A549 (cell line): ENCODE measurements around the gene FAM217B. TPM values are rescaled to one million over a fixed set of nuclear protein-coding genes. Genes with fewer than 3 reads are reported as not detected.

Source experiments
- ATAC-seq, 2 experiments: fragments of 200-7000 bp in 1 of 2; fragments of >200 bp in 1 of 2; cut with Nextera tagmentation in 1 of 2; cut with Tn5 transposase in 1 of 2; 3 replicates each; pipeline versions ENCODE4 v1.8.0 to v1.9.1; 2018 to 2020; ENCODE audit warnings: mild to moderate bottlenecking in 1 of 2, moderate library complexity in 1 of 2
- CTCF ChIA-PET: fragments of 300-600 bp; sonication (Branson Sonifier 250); formaldehyde crosslinking; extraction: SDS; loops from one replicate; lab custom pipeline; 2021; ENCODE audit warnings: antibody characterized with exemption, inconsistent platforms; lab: Yijun Ruan, JAX
- POLR2A ChIA-PET: fragments of 350-600 bp; formaldehyde crosslinking; extraction: SDS; loops from one replicate; lab custom pipeline; 2021; ENCODE audit warnings: antibody characterized with exemption, inconsistent platforms; lab: Yijun Ruan, JAX
- DNase-seq, 2 experiments: peaks; one replicate each; pipeline versions ENCODE4 v3.0.0 to v3.0.0-alpha.2; 2011 to 2016; ENCODE audit warnings: low read depth in 1 of 2, low spot score in 1 of 2
- FAIRE-seq: peaks from 2 replicates; lab custom pipeline; 2011; peaks lifted over from hg19 to GRCh38; lab: Jason Lieb, UNC
- H3K27ac ChIP-seq, 2 experiments: fragments of >200 bp; sonication (Bioruptor Twin); formaldehyde crosslinking; 3 replicates each; pipeline ENCODE4 v1.5.1; 2016 to 2017
- H3K4me1 ChIP-seq: fragments of >200 bp; sonication (Bioruptor Twin); formaldehyde crosslinking; 3 replicates; pipeline ENCODE4 v1.6.1; 2016
- H3K4me2 ChIP-seq: fragments of >200 bp; sonication (Bioruptor Twin); formaldehyde crosslinking; 3 replicates; pipeline ENCODE4 v1.6.1; 2016
- H3K4me3 ChIP-seq: fragments of >200 bp; sonication (Bioruptor Twin); formaldehyde crosslinking; 3 replicates; pipeline ENCODE4 v1.5.1; 2016
- H3K9me3 ChIP-seq: fragments of >200 bp; sonication (Bioruptor Twin); formaldehyde crosslinking; 3 replicates; pipeline ENCODE4 v1.6.1; 2016
- E2F6 ChIP-seq: IDR thresholded peaks from 2 replicates; pipeline ENCODE4 v1.6.1; 2012; ENCODE audit warnings: low read depth, borderline replicate concordance
- EHMT2 ChIP-seq: fragments of 200-600 bp; sonication (generic); IDR thresholded peaks from 2 replicates; pipeline ENCODE4 v1.6.1; 2016; ENCODE audit warnings: antibody characterized with exemption, low read depth, mild to moderate bottlenecking, moderate library complexity
- FOSB ChIP-seq: fragments of 250-450 bp; sonication (Bioruptor Pico); IDR thresholded peaks from 2 replicates; pipeline ENCODE4 v1.5.0; 2020; ENCODE audit warnings: mild to moderate bottlenecking, moderate library complexity
- JUNB ChIP-seq: fragments of >200 bp; sonication (Bioruptor Twin); formaldehyde crosslinking; IDR thresholded peaks from 2 replicates; pipeline ENCODE4 v1.6.1; 2016
- MAFK ChIP-seq: fragments of 450-650 bp; IDR thresholded peaks from 2 replicates; pipeline ENCODE4 v1.6.1; 2014; ENCODE audit not compliant: partially characterized antibody
- RAD21 ChIP-seq, 2 experiments: fragments of >200 bp in 1 of 2; sonication (Bioruptor Twin) in 1 of 2; formaldehyde crosslinking in 1 of 2; IDR thresholded peaks in 1 of 2; conservative IDR thresholded peaks in 1 of 2; 2 replicates in 1 of 2; 3 replicates in 1 of 2; pipeline ENCODE4 v1.6.1; 2012 to 2018; ENCODE audit warnings: inconsistent platforms in 1 of 2
- RARB ChIP-seq: fragments of 250-450 bp; sonication (Bioruptor Pico); IDR thresholded peaks from 2 replicates; pipeline ENCODE4 v1.8.0; 2021; ENCODE audit warnings: mild to moderate bottlenecking, moderate library complexity
- SMC3 ChIP-seq: fragments of >200 bp; sonication (Bioruptor Twin); formaldehyde crosslinking; IDR thresholded peaks from 3 replicates; pipeline ENCODE4 v1.6.1; 2018; ENCODE audit warnings: inconsistent platforms
- TFCP2L1 ChIP-seq: fragments of 250-450 bp; sonication (Bioruptor Pico); IDR thresholded peaks from 2 replicates; pipeline ENCODE4 v1.5.0; 2021; ENCODE audit warnings: mild to moderate bottlenecking
- ZNF302 ChIP-seq: fragments of 250-450 bp; sonication (Bioruptor Pico); IDR thresholded peaks from 2 replicates; pipeline ENCODE4 v1.9.0; 2021; ENCODE audit warnings: inconsistent platforms, mild to moderate bottlenecking, moderate library complexity
- WGBS: methylation state at CpG from one replicate; pipeline ENCODE4 v1.1.6; 2017; ENCODE audit errors: missing lambda C conversion rate; 5-methylcytosine and 5-hydroxymethylcytosine counted together
- polyA plus RNA-seq, 4 experiments: library from polyadenylated mRNA; depleted of rRNA in 3 of 4; stranded (reverse); fragments of >200 nt; fragmentation: RNase III in 1 of 4; extraction: RNeasy Plus Mini Kit Qiagen cat#74134 plus additional on column Dnase treatment in 1 of 4; gene quantifications; 2 replicates in 3 of 4; 3 replicates in 1 of 4; pipeline ENCODE4 v1.2.3, GENCODE V29; 2011 to 2017
- TF ChIP-seq, protein P1 (sequence below): fragments of 250-450 bp; sonication (Bioruptor Pico); IDR thresholded peaks from 2 replicates; pipeline ENCODE4 v1.5.0; 2020; ENCODE audit warnings: low read depth, mild to moderate bottlenecking, moderate library complexity
- TF ChIP-seq, protein P2 (sequence below): fragments of >200 bp; sonication (Bioruptor Twin); formaldehyde crosslinking; IDR thresholded peaks from 3 replicates; pipeline ENCODE4 v1.6.1; 2016
- TF ChIP-seq, protein P3 (sequence below): fragments of >200 bp; sonication (Bioruptor Twin); formaldehyde crosslinking; IDR thresholded peaks from 3 replicates; pipeline ENCODE4 v1.5.1; 2016
- TF ChIP-seq, protein P4 (sequence below): IDR thresholded peaks from 2 replicates; pipeline ENCODE4 v1.6.1; 2012

Gene FAM217B
- polyA plus RNA-seq, 2 of the 4 experiments (the other 2 are of a cell fraction) = 6.2 to 11.6 TPM

GRCh38 chr20:59948828-59949720, 8.9 kb downstream of the FAM217B start:
- H3K4me3 ChIP-seq = no peak overlapping the region
- no peak overlapping the region for H3K4me2 ChIP-seq
- ATAC-seq (peak; percentile 66 to 69; a peak in 4 of 6 replicates), DNase-seq (peak in 1 of 2 experiments; percentile 57)
- no peaks in the 10 kb centered on the region for H3K9me3 ChIP-seq
- TF ChIP-seq, protein P1, sequence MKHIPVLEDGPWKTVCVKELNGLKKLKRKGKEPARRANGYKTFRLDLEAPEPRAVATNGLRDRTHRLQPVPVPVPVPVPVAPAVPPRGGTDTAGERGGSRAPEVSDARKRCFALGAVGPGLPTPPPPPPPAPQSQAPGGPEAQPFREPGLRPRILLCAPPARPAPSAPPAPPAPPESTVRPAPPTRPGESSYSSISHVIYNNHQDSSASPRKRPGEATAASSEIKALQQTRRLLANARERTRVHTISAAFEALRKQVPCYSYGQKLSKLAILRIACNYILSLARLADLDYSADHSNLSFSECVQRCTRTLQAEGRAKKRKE (CRISPR knock-in tag) = no peak
- peak; percentile 63 to 67 for TF ChIP-seq RAD21 (conservative IDR thresholded peaks at IDR 0.05 in 1 of 2, IDR thresholded peaks at IDR 0.05 in 1 of 2)
- no peak for TF ChIP-seq EHMT2
- TF ChIP-seq, protein P2, sequence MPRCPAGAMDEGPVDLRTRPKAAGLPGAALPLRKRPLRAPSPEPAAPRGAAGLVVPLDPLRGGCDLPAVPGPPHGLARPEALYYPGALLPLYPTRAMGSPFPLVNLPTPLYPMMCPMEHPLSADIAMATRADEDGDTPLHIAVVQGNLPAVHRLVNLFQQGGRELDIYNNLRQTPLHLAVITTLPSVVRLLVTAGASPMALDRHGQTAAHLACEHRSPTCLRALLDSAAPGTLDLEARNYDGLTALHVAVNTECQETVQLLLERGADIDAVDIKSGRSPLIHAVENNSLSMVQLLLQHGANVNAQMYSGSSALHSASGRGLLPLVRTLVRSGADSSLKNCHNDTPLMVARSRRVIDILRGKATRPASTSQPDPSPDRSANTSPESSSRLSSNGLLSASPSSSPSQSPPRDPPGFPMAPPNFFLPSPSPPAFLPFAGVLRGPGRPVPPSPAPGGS = no peak
- TF ChIP-seq SMC3 = peak; percentile 37; the same call in 1 of the 3 replicates
- no peak for TF ChIP-seq FOSB (CRISPR knock-in tag)
- no peak for TF ChIP-seq JUNB
- TF ChIP-seq E2F6 = no peak
- no peak for TF ChIP-seq MAFK
- TF ChIP-seq ZNF302 (CRISPR knock-in tag) = no peak
- TF ChIP-seq, protein P3, sequence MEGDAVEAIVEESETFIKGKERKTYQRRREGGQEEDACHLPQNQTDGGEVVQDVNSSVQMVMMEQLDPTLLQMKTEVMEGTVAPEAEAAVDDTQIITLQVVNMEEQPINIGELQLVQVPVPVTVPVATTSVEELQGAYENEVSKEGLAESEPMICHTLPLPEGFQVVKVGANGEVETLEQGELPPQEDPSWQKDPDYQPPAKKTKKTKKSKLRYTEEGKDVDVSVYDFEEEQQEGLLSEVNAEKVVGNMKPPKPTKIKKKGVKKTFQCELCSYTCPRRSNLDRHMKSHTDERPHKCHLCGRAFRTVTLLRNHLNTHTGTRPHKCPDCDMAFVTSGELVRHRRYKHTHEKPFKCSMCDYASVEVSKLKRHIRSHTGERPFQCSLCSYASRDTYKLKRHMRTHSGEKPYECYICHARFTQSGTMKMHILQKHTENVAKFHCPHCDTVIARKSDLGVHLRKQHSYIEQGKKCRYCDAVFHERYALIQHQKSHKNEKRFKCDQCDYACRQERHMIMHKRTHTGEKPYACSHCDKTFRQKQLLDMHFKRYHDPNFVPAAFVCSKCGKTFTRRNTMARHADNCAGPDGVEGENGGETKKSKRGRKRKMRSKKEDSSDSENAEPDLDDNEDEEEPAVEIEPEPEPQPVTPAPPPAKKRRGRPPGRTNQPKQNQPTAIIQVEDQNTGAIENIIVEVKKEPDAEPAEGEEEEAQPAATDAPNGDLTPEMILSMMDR = peak; percentile 72
- TF ChIP-seq, protein P4, sequence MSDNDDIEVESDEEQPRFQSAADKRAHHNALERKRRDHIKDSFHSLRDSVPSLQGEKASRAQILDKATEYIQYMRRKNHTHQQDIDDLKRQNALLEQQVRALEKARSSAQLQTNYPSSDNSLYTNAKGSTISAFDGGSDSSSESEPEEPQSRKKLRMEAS = no peak
- TF ChIP-seq, all 56 proteins: peak for 3
- WGBS = 37% methylated on average over 7 of the region's 7 CpGs
- CTCF ChIA-PET = interaction anchor here (0.6 to 9.6 kb wide), 15 partner anchors 9 to 1533 kb away, joined by 3 to 73 read pairs (median 3); partner anchors contain the start of genes CDH26, FAM217B, PPP1R3D and SYCP2
- H3K27ac ChIP-seq = no peak overlapping the region
- POLR2A ChIA-PET = interaction anchor here (1.7 kb wide), 1 partner anchor 9 kb away, joined by 11 read pairs; the partner anchor contains the start of genes FAM217B and PPP1R3D
- FAIRE-seq = no peak
- 0 out of 3 replicates have a peak, but pooled peaks cover 3% of the 10 kb centered on the region for H3K4me1 ChIP-seq

DNA sequence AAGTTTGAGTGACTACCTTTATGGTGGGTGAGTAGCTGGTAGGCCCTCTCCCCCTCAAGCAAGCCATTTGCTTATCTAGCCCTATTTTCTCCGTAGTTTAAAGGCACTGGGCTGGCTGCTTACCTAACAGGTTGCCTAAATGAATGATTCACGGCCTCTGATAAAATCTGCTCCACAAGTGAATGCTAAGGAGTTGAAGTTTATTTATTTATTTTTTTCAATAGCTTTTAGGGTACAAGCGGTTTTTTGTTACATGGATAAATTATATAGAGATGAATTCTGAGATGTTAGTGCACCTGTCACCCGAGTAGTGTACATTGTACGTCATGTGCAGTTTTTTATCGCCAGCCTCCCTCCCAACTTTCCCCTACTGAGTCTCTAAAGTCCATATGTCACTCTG, 9.7 kb downstream of the FAM217B start:
- H3K4me2 ChIP-seq = no peak overlapping the region
- 87% methylated on average over 6 of the region's 6 CpGs for WGBS
- DNase-seq (no peak), FAIRE-seq (no peak), ATAC-seq (no peak)
- 0 out of 3 replicates have a peak, but pooled peaks cover 3% of the 10 kb centered on the region for H3K4me1 ChIP-seq
- no peak for TF ChIP-seq FOSB (CRISPR knock-in tag)
- no peak for TF ChIP-seq RARB (CRISPR knock-in tag)
- ChIA-PET POLR2A (no interaction called here), CTCF (interaction anchor here (0.6 to 9.6 kb wide), 8 partner anchors 9 to 108 kb away, joined by 3 to 73 read pairs (median 4); partner anchors contain the start of genes CDH26, FAM217B, PPP1R3D and SYCP2)
- H3K27ac ChIP-seq = no peak overlapping the region
- no peak overlapping the region for H3K4me3 ChIP-seq
- H3K9me3 ChIP-seq = no peaks in the 10 kb centered on the region

DNA sequence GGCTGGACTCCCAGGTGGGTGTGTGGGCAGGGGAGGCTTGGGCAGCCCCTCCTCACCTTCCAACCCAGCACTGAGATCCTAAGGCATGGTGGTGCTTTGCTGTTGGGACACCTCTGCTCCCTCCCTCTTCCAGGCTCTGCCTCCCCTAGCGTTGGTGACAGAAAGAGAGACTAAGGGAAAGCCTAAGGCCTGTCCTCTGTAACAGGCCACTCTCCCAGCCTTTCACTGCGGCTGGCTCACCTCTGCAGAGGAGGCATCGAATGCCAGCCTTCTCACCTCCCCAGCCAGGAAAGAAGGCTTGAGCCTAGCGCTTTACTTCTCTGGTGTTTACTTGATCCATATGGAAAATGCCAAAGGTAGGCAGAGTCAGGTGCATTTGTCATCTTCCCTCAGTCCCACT, 14.5 kb downstream of the FAM217B start:
- TF ChIP-seq TFCP2L1 (CRISPR knock-in tag) = no peak
- TF ChIP-seq JUNB = no peak
- H3K9me3 ChIP-seq = no peaks in the 10 kb centered on the region
- ChIA-PET POLR2A (interaction anchor here (1.5 kb wide), 1 partner anchor 14 kb away, joined by 8 read pairs; the partner anchor contains the start of genes FAM217B and PPP1R3D), CTCF (interaction anchor here (1.1 to 2.4 kb wide), 3 partner anchors 15 to 358 kb away, joined by 3 to 15 read pairs (median 4); partner anchors contain the start of genes FAM217B, PPP1R3D and SYCP2)
- WGBS = 89% methylated on average over 4 of the region's 4 CpGs
- H3K4me2 ChIP-seq = no peak overlapping the region
- FAIRE-seq (no peak), DNase-seq (no peak), ATAC-seq (no peak)
- H3K4me3 ChIP-seq = no peak overlapping the region
- H3K27ac ChIP-seq = no peak overlapping the region
- no peaks in the 10 kb centered on the region for H3K4me1 ChIP-seq
